Parathyroid adenoma (tissue), 2 donors: ENCODE data around the gene FRAT2.

Experiments used
- H2AFZ ChIP-seq: fragments of 300-600 bp; sonication (generic); one replicate; pipeline ENCODE4 v1.7.0; 2017; ENCODE audit warnings: antibody characterized with exemption, mild to moderate bottlenecking
- H3K27ac ChIP-seq: fragments of 300-600 bp; sonication (generic); one replicate; pipeline ENCODE4 v1.7.0; 2017
- H3K27me3 ChIP-seq: fragments of 300-600 bp; sonication (generic); one replicate; pipeline ENCODE4 v1.7.0; 2017; ENCODE audit warnings: low read length; ENCODE audit not compliant: control insufficient read depth, insufficient read depth
- H3K36me3 ChIP-seq: fragments of 300-600 bp; sonication (generic); one replicate; pipeline ENCODE4 v1.7.0; 2017; ENCODE audit warnings: low read length; ENCODE audit not compliant: control insufficient read depth, insufficient read depth
- H3K4me1 ChIP-seq: fragments of 300-600 bp; sonication (generic); one replicate; pipeline ENCODE4 v1.7.0; 2017; ENCODE audit warnings: control low read depth
- H3K4me2 ChIP-seq: fragments of 300-600 bp; sonication (generic); one replicate; pipeline ENCODE4 v1.7.0; 2017; ENCODE audit warnings: low read length
- H3K4me3 ChIP-seq: fragments of 300-600 bp; sonication (generic); one replicate; pipeline ENCODE4 v1.7.0; 2017; ENCODE audit warnings: low read depth, low read length
- H3K79me2 ChIP-seq: fragments of 300-600 bp; sonication (generic); one replicate; pipeline ENCODE4 v1.7.0; 2017; ENCODE audit warnings: control low read depth
- H3K9ac ChIP-seq: fragments of 300-600 bp; sonication (generic); one replicate; pipeline ENCODE4 v1.7.0; 2017; ENCODE audit warnings: mild to moderate bottlenecking
- H3K9me3 ChIP-seq: fragments of 300-600 bp; sonication (generic); one replicate; pipeline ENCODE4 v1.7.0; 2017; ENCODE audit warnings: low read length; ENCODE audit not compliant: control insufficient read depth
- TF ChIP-seq, protein P1 (sequence below): fragments of 300-600 bp; sonication (generic); IDR thresholded peaks from one replicate; pipeline ENCODE4 v1.7.0; 2017; ENCODE audit warnings: antibody characterized with exemption, mild to moderate bottlenecking
- donor health status: primary hyperparathyroidism.

Gene FRAT2

DNA sequence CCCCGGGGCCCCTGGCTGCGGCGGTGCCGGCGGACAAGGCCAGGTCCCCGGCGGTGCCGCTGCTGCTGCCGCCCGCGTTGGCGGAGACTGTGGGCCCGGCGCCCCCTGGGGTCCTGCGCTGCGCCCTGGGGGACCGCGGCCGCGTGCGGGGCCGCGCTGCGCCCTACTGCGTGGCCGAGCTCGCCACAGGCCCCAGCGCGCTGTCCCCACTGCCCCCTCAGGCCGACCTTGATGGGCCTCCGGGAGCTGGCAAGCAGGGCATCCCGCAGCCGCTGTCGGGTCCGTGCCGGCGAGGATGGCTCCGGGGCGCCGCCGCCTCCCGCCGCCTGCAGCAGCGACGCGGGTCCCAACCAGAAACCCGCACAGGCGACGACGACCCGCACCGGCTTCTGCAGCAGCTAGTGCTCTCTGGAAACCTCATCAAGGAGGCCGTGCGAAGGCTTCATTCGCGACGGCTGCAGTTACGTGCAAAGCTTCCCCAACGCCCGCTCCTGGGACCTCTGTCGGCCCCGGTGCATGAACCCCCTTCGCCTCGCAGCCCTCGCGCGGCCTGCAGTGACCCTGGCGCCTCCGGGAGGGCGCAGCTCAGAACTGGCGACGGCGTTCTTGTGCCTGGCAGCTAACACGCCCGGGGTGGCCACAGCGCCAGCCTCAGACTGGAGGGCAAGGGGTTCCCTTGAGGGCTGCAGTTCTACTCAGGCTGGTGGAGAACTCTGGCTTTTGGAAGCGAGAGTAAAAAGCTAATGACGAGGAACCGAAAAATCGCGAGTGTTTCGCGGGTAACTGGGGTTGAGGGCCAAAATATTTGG is 14.7 kb downstream of the FRAT2 start:
- no peak overlapping the region for H3K27ac ChIP-seq
- H3K79me2 ChIP-seq = no peaks in the 10 kb centered on the region
- H3K4me3 ChIP-seq = peak overlapping the region; percentile 83
- H3K36me3 ChIP-seq = no peaks in the 10 kb centered on the region
- no peaks in the 10 kb centered on the region for H3K9me3 ChIP-seq
- H2AFZ ChIP-seq = peak overlapping the region; percentile 88
- TF ChIP-seq, protein P1, sequence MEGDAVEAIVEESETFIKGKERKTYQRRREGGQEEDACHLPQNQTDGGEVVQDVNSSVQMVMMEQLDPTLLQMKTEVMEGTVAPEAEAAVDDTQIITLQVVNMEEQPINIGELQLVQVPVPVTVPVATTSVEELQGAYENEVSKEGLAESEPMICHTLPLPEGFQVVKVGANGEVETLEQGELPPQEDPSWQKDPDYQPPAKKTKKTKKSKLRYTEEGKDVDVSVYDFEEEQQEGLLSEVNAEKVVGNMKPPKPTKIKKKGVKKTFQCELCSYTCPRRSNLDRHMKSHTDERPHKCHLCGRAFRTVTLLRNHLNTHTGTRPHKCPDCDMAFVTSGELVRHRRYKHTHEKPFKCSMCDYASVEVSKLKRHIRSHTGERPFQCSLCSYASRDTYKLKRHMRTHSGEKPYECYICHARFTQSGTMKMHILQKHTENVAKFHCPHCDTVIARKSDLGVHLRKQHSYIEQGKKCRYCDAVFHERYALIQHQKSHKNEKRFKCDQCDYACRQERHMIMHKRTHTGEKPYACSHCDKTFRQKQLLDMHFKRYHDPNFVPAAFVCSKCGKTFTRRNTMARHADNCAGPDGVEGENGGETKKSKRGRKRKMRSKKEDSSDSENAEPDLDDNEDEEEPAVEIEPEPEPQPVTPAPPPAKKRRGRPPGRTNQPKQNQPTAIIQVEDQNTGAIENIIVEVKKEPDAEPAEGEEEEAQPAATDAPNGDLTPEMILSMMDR = no peak
- no peak overlapping the region for H3K9ac ChIP-seq
- H3K4me2 ChIP-seq = peak overlapping the region; percentile 82
- peaks cover 3% of the 10 kb centered on the region for H3K4me1 ChIP-seq
- no peaks in the 10 kb centered on the region for H3K27me3 ChIP-seq

GRCh38 chr10:97318772-97319651 is 15.5 kb downstream of the FRAT2 start, which contains the start of gene FRAT1:
Gene FRAT1, plus strand, starts transcription at chr10:97319271. Its CDS starts 183 bp downstream, at chr10:97319454.
- H3K4me3 ChIP-seq = peak within 1 kb of the TSS; percentile 83
- no peaks in the 10 kb centered on the region for H3K9me3 ChIP-seq
- H3K79me2 ChIP-seq = no peaks in the 10 kb centered on the region
- TF ChIP-seq, protein P1 = no peak
- peak within 1 kb of the TSS; percentile 99 for H2AFZ ChIP-seq
- peak within 1 kb of the TSS; percentile 97 for H3K27ac ChIP-seq
- H3K27me3 ChIP-seq = no peaks in the 10 kb centered on the region
- H3K9ac ChIP-seq = peak within 1 kb of the TSS; percentile 64
- no peaks in the 10 kb centered on the region for H3K36me3 ChIP-seq
- peak within 1 kb of the TSS; percentile 98 for H3K4me2 ChIP-seq
- H3K4me1 ChIP-seq = peaks cover 3% of the 10 kb centered on the region

DNA sequence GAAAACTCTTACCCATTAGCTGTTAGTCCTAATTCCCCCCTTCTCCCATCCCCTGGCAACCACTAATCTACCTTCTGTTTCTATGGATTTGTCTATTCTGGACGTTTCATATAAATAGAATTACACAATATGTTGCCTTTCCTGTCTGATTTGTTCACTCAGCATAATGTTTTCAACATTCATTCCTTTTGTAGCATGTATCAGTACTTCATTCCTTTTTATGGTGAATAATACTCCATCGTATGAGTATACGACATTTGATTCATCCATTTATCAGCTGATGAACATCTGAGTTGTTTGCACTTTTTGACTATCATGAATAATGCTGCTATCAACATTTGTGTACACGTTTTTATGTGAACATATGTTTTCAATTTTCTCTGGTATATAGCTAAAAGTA is 19.9 kb downstream of the FRAT2 start:
- Histone ChIP-seq H2AFZ (no peak overlapping the region), H3K79me2 (no peaks in the 10 kb centered on the region), H3K4me1 (no peaks in the 10 kb centered on the region), H3K27ac (no peak overlapping the region), H3K27me3 (no peaks in the 10 kb centered on the region), H3K4me2 (no peak overlapping the region), H3K9me3 (no peaks in the 10 kb centered on the region), H3K36me3 (no peaks in the 10 kb centered on the region), H3K4me3 (no peak overlapping the region), H3K9ac (no peak overlapping the region)
- TF ChIP-seq, protein P1 = no peak

DNA sequence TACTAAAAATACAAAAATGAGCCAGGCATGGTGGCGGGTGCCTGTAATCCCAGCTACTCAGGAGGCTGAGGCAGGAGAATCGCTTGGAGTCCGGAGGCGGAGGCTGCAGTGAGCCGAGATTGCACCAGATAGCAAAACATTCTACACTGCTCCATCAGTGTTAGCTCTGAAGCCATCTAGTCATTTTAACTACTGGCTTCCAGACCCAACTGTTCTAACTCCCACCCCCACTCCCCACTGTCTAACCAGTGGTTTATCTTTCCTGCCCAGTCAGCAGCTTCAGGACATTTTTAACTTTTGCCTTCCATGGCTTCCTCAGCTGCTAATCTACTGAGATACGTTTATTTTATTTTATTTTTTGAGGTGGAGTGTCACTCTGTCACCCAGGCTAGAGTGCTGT is 21.6 kb downstream of the FRAT2 start:
- Histone ChIP-seq H3K27me3 (no peaks in the 10 kb centered on the region), H3K4me1 (no peaks in the 10 kb centered on the region), H3K79me2 (no peaks in the 10 kb centered on the region), H3K9ac (no peak overlapping the region), H3K27ac (no peak overlapping the region), H3K36me3 (no peaks in the 10 kb centered on the region), H3K4me2 (no peak overlapping the region), H3K9me3 (no peaks in the 10 kb centered on the region), H2AFZ (no peak overlapping the region), H3K4me3 (no peak overlapping the region)
- TF ChIP-seq, protein P1 = no peak
